T follicular helper cell (primary cell): ENCODE results near the gene KRTAP1-4.
"Not testable (repeated sequence)": the region's sequence is repeated elsewhere in the genome, so short reads cannot be mapped to it uniquely, and the experiment has no call there.

Experiments used
- DNase-seq: peaks from one replicate; pipeline ENCODE4 v3.0.0-alpha.2; 2020; ENCODE audit warnings: low read depth

KRTAP1-4 gene

GRCh38 chr17:41048441-41048840 lies 18.4 kb upstream of the KRTAP1-4 start:
- no peak for DNase-seq

- not testable (repeated sequence) for DNase-seq
These were observed 16.9 kb upstream of the KRTAP1-4 start, which contains the start of gene KRTAP2-1 for GRCh38 chr17:41046735-41047465. Gene KRTAP2-1 (minus strand): TSS chr17:41047316. CDS start chr17:41047267, 49 bp downstream.

GRCh38 chr17:41042953-41043352 lies 13.0 kb upstream of the KRTAP1-4 start:
- DNase-seq, result no peak

GRCh38 chr17:41040783-41041571 lies 11.0 kb upstream of the KRTAP1-4 start, which contains the start of gene KRTAP1-1:
Gene KRTAP1-1 (minus strand): TSS chr17:41041450. CDS start chr17:41041397, 53 bp downstream.
- DNase-seq, result not testable (repeated sequence)

- DNase-seq, result no peak
These were observed 7.9 kb upstream of the KRTAP1-4 start for GRCh38 chr17:41037853-41038350.

GRCh38 chr17:41034346-41034935 lies 4.4 kb upstream of the KRTAP1-4 start, which contains the start of gene KRTAP1-3:
Gene KRTAP1-3 (minus strand): TSS chr17:41034874. CDS start chr17:41034821, 53 bp downstream.
- DNase-seq, result not testable (repeated sequence)

- no peak for DNase-seq
These were observed 3.1 kb downstream of the KRTAP1-4 start, which contains the start of gene KRTAP1-5 for GRCh38 chr17:41026715-41027471. Gene KRTAP1-5 (minus strand): TSS chr17:41027208. CDS start chr17:41027155, 53 bp downstream.

GRCh38 chr17:41024697-41025096 lies 5.3 kb downstream of the KRTAP1-4 start:
- no peak for DNase-seq

- no peak for DNase-seq
These were observed 9.7 kb downstream of the KRTAP1-4 start for GRCh38 chr17:41020336-41020735.

- DNase-seq, result no peak
These were observed 10.6 kb downstream of the KRTAP1-4 start for GRCh38 chr17:41019415-41019814.

GRCh38 chr17:41018541-41018940 lies 11.5 kb downstream of the KRTAP1-4 start:
- no peak for DNase-seq

GRCh38 chr17:41016578-41017215 lies 13.3 kb downstream of the KRTAP1-4 start:
- no peak for DNase-seq

GRCh38 chr17:41015454-41015853 lies 14.5 kb downstream of the KRTAP1-4 start:
- no peak for DNase-seq

- DNase-seq, result no peak
These were observed 16.4 kb downstream of the KRTAP1-4 start for GRCh38 chr17:41013606-41014005.

- no peak for DNase-seq
These were observed 16.8 kb downstream of the KRTAP1-4 start for GRCh38 chr17:41013181-41013580.

- no peak for DNase-seq
These were observed 17.5 kb downstream of the KRTAP1-4 start for GRCh38 chr17:41012326-41013120.

GRCh38 chr17:41010441-41010840 lies 19.6 kb downstream of the KRTAP1-4 start:
- DNase-seq, result no peak

GRCh38 chr17:41009936-41010335 lies 20.1 kb downstream of the KRTAP1-4 start:
- no peak for DNase-seq

- no peak for DNase-seq
These were observed 20.7 kb downstream of the KRTAP1-4 start for GRCh38 chr17:41009301-41009760.

- DNase-seq, result no peak
These were observed 21.2 kb downstream of the KRTAP1-4 start, which contains the start of gene KRTAP3-1 for GRCh38 chr17:41008811-41009210. Gene KRTAP3-1 (minus strand): TSS chr17:41009128. CDS start chr17:41009074, 54 bp downstream.
